GM10248 (cell line): ENCODE results near the gene PROCR.

ENCODE experiments used
- CTCF ChIA-PET: fragments of 300-600 bp; sonication (Branson Sonifier 250); formaldehyde crosslinking; extraction: SDS; loops from one replicate; lab custom pipeline; 2021; ENCODE audit warnings: antibody characterized with exemption; lab: Yijun Ruan, JAX
- POLR2A ChIA-PET: fragments of 350-650 bp; sonication (Branson Sonifier 250); formaldehyde crosslinking; extraction: SDS; loops from one replicate; lab custom pipeline; 2020; ENCODE audit warnings: antibody characterized with exemption; lab: Yijun Ruan, JAX
- DNase-seq: peaks from one replicate; pipeline ENCODE4 v3.0.0; 2012; ENCODE audit errors: extremely low spot score
- TF ChIP-seq, protein P1 (sequence below): IDR thresholded peaks from 2 replicates; pipeline ENCODE4 v1.5.1; 2012; ENCODE audit warnings: mild to moderate bottlenecking, low read depth; ENCODE audit errors: extremely low read depth, missing control alignments, control extremely low read depth

The PROCR gene

DNA sequence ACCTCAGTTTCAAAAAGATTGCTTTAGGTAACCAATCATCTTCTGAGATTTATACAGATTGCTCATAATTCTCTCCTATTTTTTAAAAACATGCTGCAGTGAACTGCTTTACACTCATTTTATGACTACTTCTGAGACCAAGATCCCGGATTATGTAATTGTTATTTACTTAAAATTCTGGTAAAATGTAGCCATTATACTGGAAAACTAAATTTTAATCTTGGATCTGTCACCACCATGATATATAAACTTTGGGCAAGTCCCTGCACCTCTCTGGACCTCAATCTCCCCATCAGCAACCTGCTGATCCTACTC, 477 bp upstream of the PROCR start:
- ChIA-PET CTCF (interaction anchor here (1.2 kb wide), 1 partner anchor 68 kb away, joined by 3 read pairs; no protein-coding TSS in a partner anchor), POLR2A (no interaction called here)
- TF ChIP-seq, protein P1, sequence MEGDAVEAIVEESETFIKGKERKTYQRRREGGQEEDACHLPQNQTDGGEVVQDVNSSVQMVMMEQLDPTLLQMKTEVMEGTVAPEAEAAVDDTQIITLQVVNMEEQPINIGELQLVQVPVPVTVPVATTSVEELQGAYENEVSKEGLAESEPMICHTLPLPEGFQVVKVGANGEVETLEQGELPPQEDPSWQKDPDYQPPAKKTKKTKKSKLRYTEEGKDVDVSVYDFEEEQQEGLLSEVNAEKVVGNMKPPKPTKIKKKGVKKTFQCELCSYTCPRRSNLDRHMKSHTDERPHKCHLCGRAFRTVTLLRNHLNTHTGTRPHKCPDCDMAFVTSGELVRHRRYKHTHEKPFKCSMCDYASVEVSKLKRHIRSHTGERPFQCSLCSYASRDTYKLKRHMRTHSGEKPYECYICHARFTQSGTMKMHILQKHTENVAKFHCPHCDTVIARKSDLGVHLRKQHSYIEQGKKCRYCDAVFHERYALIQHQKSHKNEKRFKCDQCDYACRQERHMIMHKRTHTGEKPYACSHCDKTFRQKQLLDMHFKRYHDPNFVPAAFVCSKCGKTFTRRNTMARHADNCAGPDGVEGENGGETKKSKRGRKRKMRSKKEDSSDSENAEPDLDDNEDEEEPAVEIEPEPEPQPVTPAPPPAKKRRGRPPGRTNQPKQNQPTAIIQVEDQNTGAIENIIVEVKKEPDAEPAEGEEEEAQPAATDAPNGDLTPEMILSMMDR, result no peak
- DNase-seq, result no peak

DNA sequence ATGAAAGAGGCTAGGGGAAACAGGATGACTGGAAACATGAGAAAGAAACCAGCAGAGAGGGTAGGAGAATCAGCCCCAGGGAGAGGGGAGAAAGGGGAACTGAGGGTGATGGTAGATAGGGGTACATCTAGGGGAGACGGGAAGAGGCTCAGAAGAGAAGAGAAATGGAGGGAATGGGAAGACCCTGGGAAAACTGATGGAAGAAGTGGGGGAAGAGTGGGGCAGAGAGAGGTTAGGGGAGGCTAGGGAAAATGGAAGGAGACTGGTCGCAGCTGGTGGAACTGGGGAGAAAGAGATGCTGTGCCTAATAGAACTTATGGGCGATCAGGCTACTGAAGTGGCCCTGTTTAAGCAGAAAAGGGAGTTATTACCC, 548 bp downstream of the PROCR start:
- ChIA-PET CTCF (no interaction called here), POLR2A (no interaction called here)
- TF ChIP-seq, protein P1, result no peak
- no peak for DNase-seq

DNA sequence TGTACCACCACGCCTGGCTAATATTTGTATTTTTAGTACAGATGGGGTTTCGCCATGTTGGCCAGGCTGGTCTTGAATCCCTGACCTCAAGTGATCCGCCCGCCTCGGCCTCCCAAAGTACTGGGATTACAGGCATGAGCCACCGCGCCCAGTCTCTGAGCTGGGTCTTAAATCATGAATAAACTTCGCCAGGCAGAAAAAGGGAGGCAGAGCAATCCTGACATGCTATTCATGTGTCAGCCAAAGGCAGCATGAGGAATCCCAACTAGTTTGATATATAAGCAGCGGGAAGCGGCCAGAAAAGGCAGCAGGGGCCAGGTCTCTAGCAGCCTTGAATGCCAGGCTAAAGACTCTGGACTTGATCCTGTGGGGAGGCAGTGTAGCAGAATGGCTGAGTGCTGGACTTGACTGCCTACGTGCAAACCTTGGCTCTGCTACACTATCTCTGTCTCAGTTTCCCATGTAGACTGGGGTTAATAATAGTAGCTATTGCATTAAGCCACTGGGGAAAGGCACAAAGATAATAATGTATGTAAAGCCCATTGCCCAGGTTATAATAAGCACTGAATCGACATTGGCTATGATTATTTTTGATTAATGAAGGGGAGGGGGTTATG, 1.8 kb downstream of the PROCR start:
- no peak for DNase-seq
- CTCF ChIA-PET, result no interaction called here
- TF ChIP-seq, protein P1, result no peak
- POLR2A ChIA-PET, result no interaction called here

DNA sequence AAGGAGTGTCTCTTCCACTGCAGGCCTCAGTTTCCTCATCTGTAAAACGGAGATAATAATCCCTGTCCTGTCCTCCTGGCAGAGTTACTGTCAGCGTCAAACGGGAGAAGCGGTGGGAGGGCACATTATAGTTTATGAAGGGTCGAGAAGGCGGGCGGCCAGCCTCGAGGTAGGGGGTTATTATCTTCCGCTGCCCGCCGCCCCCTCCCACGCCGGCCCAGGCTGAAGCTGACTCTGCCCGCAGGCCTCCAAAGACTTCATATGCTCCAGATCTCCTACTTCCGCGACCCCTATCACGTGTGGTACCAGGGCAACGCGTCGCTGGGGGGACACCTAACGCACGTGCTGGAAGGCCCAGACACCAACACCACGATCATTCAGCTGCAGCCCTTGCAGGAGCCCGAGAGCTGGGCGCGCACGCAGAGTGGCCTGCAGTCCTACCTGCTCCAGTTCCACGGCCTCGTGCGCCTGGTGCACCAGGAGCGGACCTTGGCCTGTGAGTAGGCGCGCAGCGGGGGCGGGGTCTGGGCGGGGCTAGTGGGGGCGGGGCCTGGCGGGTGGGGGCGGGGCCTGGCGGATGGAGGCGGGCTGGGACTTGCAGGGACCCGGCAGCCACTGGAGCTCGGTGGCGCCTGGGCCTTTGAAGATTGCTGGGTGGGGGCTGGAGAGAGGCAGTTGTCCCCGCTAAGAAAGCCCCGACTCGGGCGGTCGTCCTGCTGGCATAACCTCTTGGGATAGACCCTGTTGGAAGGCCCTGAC, 2.8 kb downstream of the PROCR start:
- peak; percentile 10 for DNase-seq
- TF ChIP-seq, protein P1, result no peak
- CTCF ChIA-PET, result no interaction called here
- POLR2A ChIA-PET, result no interaction called here

DNA sequence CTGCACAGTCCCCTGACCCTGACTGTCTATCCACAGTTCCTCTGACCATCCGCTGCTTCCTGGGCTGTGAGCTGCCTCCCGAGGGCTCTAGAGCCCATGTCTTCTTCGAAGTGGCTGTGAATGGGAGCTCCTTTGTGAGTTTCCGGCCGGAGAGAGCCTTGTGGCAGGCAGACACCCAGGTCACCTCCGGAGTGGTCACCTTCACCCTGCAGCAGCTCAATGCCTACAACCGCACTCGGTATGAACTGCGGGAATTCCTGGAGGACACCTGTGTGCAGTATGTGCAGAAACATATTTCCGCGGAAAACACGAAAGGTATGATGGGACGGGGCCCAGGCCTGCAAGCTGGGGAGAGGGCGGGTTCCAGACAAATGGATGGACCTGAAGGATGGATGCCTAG, 4.3 kb downstream of the PROCR start:
- ChIA-PET POLR2A (no interaction called here), CTCF (interaction anchor here (0.8 to 1.3 kb wide), 2 partner anchors 11 to 14 kb away, joined by 3 read pairs; no protein-coding TSS in a partner anchor)
- DNase-seq, result no peak
- TF ChIP-seq, protein P1, result no peak

DNA sequence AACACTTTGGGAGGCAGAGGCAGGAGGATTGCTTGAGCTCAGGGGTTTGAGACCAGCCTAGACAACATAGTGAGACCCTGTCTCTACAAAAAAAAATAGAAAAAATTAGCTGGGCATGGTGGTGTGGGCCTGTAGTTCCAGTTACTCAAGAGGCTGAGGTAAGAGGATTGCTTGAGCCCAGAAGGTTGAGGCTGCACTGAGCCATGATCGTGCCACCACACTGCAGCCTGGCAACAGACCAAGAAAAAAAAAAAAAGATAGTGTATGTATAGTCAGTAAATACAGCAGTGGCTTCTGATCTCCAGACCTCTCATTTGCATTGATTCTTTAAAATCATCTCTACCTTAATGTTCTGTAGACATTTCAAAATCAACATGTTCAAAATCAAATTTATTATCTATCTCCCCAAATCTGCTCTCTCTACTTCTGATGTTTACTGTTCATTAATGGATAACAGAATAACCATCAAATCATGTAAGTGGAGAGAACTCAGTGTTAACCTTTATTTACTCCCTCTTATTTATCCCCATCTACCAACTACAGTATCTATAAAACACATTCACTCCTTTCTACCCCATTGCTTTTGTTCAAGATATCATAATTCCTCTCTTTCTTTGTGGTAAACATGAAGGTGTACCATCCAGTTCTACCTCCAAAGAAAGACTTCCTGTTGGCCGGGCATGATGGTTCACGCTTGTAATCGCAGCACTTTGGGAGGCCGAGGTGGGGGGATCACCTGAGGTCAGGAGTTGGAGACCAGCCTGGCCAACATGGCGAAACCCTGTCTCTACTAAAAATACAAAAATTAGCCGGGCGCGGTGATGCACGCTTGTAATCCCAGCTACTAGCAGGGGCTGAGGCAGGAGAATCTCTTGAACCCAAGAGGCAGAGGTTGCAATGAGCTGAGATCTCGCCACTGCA, 7.7 kb downstream of the PROCR start:
- ChIA-PET CTCF (interaction anchor here (1.2 kb wide), 1 partner anchor 11 kb away, joined by 3 read pairs; no protein-coding TSS in a partner anchor), POLR2A (no interaction called here)

More for the DNA sequence above, 7.7 kb downstream of the PROCR start:
- DNase-seq, result no peak
- TF ChIP-seq, protein P1, result no peak
